Stimulated activated naive CD4-positive, alpha-beta T cell (primary cell): ENCODE data around the gene SAE1.
A peak's percentile ranks its signal among the peaks of the same experiment; 100 is the strongest.

Experiments
- DNase-seq, 6 experiments: peaks; one replicate each; lab custom pipeline; 2025; lab: John Stamatoyannopoulos, UW

Gene SAE1

DNA sequence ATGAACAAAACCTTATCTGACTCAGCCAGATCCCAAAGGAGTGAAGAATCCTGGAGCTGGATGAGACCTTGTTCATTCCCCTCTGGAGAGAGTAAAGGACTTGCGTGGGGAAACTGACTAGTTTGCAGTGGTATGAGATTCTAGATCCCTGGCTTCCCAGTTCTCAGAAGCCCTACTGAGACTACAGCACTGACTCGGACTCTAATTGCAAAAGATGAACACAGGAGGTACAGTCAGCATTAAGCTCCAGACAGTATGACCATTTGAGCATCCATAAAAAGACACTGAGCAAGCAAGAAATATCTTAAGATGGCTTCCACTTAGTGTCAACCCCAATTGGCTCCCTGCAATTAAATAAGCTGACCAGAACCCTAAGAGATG is 23.8 kb upstream of the SAE1 start:
- no peak for DNase-seq

- peak in 1 of 6 experiments; percentile 4 for DNase-seq
Observed at GRCh38 chr19:47107202-47107952, 23.3 kb upstream of the SAE1 start.

DNA sequence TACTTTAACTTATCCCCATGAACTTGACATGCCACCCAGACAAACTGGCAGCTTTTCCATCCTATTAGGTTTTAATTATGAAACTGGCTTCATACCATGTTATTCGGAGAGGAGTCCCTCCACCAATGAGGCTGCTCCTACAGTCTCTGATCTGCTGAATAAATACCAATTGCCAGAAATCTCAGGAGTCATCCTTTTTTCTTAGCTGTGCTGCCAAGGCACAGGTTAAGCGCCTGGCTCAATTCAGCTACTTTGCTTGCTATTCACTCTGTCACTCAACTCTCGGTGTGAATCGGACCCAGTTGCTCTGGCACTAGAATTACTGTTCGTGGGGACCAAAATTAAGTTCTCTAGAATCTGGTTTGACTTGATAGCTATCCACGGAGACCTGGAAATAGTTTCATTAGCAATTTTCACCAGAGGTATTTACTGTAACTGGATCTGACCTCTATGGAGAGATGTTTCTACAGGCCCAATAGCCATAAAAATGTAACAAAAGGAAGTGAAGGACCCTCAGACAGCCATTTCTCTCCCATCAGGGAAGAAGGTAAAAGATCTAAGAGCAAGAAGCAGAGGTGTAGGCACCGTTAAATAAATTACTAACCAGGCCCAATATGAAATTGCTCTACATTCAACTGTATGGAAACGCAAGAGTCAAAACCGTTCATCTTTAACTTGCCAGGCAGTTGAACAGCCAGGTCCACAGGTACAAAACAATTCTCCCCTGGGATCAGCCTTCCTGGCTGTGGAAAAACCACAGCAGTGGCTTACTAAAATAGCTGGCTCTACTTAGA is 22.5 kb upstream of the SAE1 start:
- DNase-seq, result no peak

- DNase-seq, result no peak
Observed at GRCh38 chr19:47109177-47109540, 21.5 kb upstream of the SAE1 start.

DNA sequence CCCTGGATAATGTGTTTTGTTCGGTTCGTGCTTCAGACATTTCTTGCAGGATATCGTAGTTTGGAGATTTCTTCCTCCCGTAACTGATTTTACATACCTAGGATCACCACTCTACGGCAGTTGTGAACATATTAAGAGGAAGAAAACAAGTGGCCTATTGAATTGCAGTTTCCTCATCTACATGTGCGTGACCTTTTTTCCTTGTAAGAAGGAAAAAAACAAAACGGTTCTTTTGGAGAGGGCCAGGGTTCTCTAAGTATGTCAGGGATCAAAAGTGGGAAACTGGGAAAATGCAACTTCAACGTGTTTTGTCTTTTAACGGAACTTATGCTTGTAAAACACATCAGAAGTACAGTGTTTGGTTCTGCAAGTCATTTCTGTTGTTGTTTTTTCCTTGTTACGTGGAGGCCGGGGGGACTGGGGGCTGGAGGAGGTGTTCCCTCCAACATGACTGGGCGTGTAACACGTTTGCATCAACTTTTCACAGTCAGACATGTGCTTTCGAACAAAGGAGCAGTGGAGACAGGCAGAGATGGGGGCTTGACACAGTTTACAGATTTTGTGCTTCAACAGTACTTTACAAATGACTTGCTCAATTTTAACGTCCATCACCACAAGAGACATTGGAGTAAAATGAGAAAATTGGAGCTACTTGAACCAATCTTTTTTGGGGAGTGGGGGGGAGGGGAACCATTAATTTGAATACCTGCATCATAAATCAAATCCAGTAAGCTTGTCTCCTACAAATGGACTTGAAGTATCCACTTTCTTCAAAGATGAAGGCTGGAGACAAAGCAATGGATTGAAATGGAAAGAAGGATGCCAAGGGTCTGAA is 20.9 kb upstream of the SAE1 start:
- peak in 5 of 6 experiments; percentile 7 to 32 (median 13) for DNase-seq

- peak in 5 of 6 experiments; percentile 16 to 43 (median 33) for DNase-seq
Observed at GRCh38 chr19:47110521-47111005, 20.1 kb upstream of the SAE1 start.

DNA sequence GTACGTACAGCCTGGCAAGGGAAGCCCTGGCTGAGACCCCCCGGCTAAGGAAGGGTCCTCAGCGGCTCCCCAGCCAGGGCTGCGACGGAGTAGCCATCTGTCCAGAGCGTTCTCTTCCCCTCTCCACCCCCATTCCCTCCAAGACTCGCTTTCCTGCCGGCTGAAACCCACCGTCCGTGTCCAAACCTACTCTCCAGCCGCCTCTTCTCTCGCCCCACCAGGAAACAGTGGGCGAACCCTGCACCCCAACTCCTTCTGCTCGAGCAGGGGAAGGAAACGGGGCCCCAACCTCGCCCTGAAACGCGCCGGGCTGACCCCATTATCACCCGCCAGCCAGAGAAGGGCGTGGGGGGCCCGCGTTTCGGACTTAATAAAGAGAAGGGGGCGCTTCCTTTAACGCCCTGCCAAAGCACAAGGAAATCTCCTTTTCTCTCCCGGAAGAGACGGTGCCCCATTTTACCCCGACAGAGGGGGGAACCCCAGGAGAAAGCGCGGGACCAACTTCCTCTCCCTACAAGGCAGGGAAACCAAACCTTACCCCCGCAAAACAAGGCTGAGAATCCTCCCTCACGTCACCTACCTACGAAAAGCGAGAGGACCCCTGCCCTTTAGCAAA is 19.5 kb upstream of the SAE1 start:
- peak; percentile 17 to 55 (median 38) for DNase-seq

GRCh38 chr19:47111682-47112165 is 18.9 kb upstream of the SAE1 start:
- no peak for DNase-seq

GRCh38 chr19:47112166-47112996 is 18.3 kb upstream of the SAE1 start:
- DNase-seq, result peak; percentile 79 to 94 (median 84)

- peak; percentile 97 to 100 (median 99) for DNase-seq
Observed at GRCh38 chr19:47112997-47113849, 17.4 kb upstream of the SAE1 start, which contains the start of gene ZC3H4. ZC3H4 (minus strand) TSS chr19:47113776; CDS start chr19:47112584, 1,192 bp downstream.

- no peak for DNase-seq
Observed at GRCh38 chr19:47113850-47114651, 16.6 kb upstream of the SAE1 start.

GRCh38 chr19:47120470-47121067 is 10.1 kb upstream of the SAE1 start:
- DNase-seq, result no peak

- no peak for DNase-seq
Observed at GRCh38 chr19:47122359-47123335, 8.0 kb upstream of the SAE1 start.

DNA sequence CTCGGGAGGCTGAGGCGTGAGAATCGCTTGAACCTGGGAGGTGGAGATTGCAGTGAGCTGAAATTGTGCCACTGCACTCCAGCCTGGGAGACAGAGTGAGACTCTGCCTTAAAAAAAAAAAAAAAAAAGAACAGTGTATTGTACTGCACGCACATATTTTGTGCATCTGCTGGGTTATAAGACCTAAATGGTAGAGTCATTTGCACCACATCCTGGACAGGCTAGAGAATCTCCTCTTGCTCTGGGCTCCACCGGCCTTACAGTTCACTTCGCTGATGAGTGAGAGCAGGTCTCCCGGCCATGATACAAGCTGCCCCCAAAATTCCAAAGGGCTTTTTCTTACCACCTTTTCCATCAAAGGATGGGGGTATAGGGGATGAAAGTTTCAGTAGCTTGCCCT is 7.2 kb upstream of the SAE1 start:
- DNase-seq, result no peak

DNA sequence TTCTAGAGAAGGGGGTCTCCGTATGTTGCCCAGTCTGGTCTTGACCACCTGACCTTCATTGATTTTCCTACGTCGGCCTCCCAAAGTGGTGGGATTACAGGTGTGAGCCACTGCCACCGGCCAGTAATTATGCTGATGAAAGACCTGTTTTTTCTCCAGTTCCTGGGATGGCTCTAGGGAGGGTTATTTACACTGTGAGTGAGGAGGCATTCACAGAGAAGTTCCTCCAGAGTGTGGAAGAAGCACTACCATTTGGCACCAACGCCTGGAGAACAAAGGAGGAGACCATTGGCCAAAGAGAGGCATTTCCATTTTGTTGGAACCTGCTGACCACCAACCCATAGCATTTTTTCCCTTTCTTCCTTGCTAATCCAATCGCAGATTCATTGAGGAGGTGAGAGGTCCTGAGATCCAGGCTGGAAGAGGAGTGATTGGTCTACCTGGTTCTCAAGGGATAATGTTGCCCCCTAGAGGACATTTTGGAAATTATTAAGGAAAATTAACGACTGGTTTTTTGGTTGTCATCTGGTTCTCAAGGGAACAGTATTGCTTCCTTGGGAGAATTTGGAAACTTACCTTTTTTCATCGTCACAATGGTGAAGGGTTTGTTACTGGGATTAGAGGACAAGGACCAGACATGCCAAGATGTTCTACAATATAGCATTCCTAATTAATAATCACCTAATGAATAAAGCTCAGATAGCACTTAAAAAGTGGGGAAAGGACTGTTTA is 5.5 kb upstream of the SAE1 start:
- DNase-seq, result peak in 3 of 6 experiments; percentile 23 to 74 (median 49)

- no peak for DNase-seq
Observed at GRCh38 chr19:47125669-47125938, 5.0 kb upstream of the SAE1 start.

GRCh38 chr19:47129579-47129978 is 1.1 kb upstream of the SAE1 start:
- DNase-seq, result no peak
